ENCODE results near the gene REPS1. TPM values are rescaled to one million over a fixed set of nuclear protein-coding genes. Genes with fewer than 3 reads are reported as not detected.

REPS1 gene
- total and polyA plus RNA-seq, 10 donors: 17.2 to 75.7 (median 58.6) TPM

- no peaks in the 10 kb centered on the region for H3K4me1 ChIP-seq
- H3K27me3 ChIP-seq (replicated peaks in 1 of 7): no peaks in the 10 kb centered on the region
- intact Hi-C loops (cut with DNase I; ENCODE audit: low total_unique reads): no loop called here
- H3K9me3 ChIP-seq: no peaks in the 10 kb centered on the region
- TF ChIP-seq POLR2A (IDR thresholded peaks at IDR 0.05): no peak
- TF ChIP-seq CTCF (IDR thresholded peaks at IDR 0.05 in 8 of 11, conservative IDR thresholded peaks at IDR 0.05 in 3 of 11): no peak
- TF ChIP-seq POLR2AphosphoS5 (IDR thresholded peaks at IDR 0.05): no peak
- H3K4me3 ChIP-seq: no peak overlapping the region
- DNase-seq: no peak
- no peak overlapping the region for H3K27ac ChIP-seq
- WGBS, 5 donors: 69 to 75% (median 72%) methylated on average over 9 of the region's 9 CpGs
- H3K36me3 ChIP-seq: no peaks in the 10 kb centered on the region
These were observed 124.7 kb downstream of the REPS1 start for GRCh38 chr6:138863321-138863720.

- no peak overlapping the region for H3K4me3 ChIP-seq
- no peak overlapping the region for H3K27ac ChIP-seq
- 79 to 91% (median 86%) methylated on average over 8 of the region's 8 CpGs for WGBS, 5 donors
- no peaks in the 10 kb centered on the region for H3K36me3 ChIP-seq
- no peaks in the 10 kb centered on the region for H3K4me1 ChIP-seq
- DNase-seq: no peak
- intact Hi-C loops (cut with DNase I; ENCODE audit: low total_unique reads): no loop called here
- no peaks in the 10 kb centered on the region for H3K9me3 ChIP-seq
- no peaks in the 10 kb centered on the region for H3K27me3 ChIP-seq (replicated peaks in 1 of 7)
- no peak for TF ChIP-seq POLR2AphosphoS5 (IDR thresholded peaks at IDR 0.05)
- no peak for TF ChIP-seq CTCF (IDR thresholded peaks at IDR 0.05 in 8 of 11, conservative IDR thresholded peaks at IDR 0.05 in 3 of 11)
- no peak for TF ChIP-seq POLR2A (IDR thresholded peaks at IDR 0.05)
These were observed 125.6 kb downstream of the REPS1 start for GRCh38 chr6:138862456-138862855.

DNA sequence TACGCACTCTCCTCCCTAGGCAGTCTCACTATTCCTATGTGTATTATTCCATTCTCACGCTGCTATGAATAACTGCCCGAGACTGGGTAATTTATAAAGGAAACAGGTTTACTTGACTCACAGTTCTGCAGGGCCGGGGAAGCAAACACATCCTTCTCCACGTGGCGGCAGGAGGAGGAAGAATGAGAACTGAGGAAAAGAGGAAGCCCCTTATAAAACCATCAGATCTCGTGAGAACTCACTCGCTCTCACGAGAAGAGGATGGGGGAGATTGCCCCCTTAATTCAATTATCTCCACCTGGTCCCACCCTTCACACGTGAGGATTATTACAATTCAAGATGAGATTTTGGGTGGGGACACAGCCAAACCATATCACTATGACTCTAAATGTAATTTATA, 130.3 kb downstream of the REPS1 start:
- H3K4me1 ChIP-seq: no peaks in the 10 kb centered on the region
- DNase-seq: no peak
- intact Hi-C loops (cut with DNase I; ENCODE audit: low total_unique reads): no loop called here
- WGBS, 5 donors: 46 to 61% (median 49%) methylated on average over 10 of the region's 10 CpGs
- no peak overlapping the region for H3K4me3 ChIP-seq
- no peak overlapping the region for H3K27ac ChIP-seq
- H3K27me3 ChIP-seq (replicated peaks in 1 of 7): no peaks in the 10 kb centered on the region
- no peaks in the 10 kb centered on the region for H3K9me3 ChIP-seq
- TF ChIP-seq POLR2AphosphoS5 (IDR thresholded peaks at IDR 0.05): no peak
- no peak for TF ChIP-seq POLR2A (IDR thresholded peaks at IDR 0.05)
- no peak for TF ChIP-seq CTCF (IDR thresholded peaks at IDR 0.05 in 8 of 11, conservative IDR thresholded peaks at IDR 0.05 in 3 of 11)
- no peaks in the 10 kb centered on the region for H3K36me3 ChIP-seq

- H3K4me1 ChIP-seq: no peaks in the 10 kb centered on the region
- no peaks in the 10 kb centered on the region for H3K27me3 ChIP-seq (replicated peaks in 1 of 7)
- 74 to 90% (median 85%) methylated on average over 6 of the region's 6 CpGs for WGBS, 5 donors
- TF ChIP-seq POLR2AphosphoS5 (IDR thresholded peaks at IDR 0.05) (no peak), POLR2A (IDR thresholded peaks at IDR 0.05) (no peak)
- no peaks in the 10 kb centered on the region for H3K36me3 ChIP-seq
- no peak overlapping the region for H3K27ac ChIP-seq
- no peaks in the 10 kb centered on the region for H3K9me3 ChIP-seq
- intact Hi-C loops (cut with DNase I; ENCODE audit: low total_unique reads): no loop called here
- no peak for DNase-seq
- no peak overlapping the region for H3K4me3 ChIP-seq
These were observed 131.4 kb downstream of the REPS1 start for GRCh38 chr6:138856654-138857053.

Other genes starting within 250 kb of the REPS1 start
- gene CCDC28A, start 214.5 kb downstream of the REPS1 start, total RNA-seq: 10 to 100 TPM; 20.0 to 36.9 (median 28.9) TPM
- gene CCDC28A, start 214.5 kb downstream of the REPS1 start, polyA plus RNA-seq: 10 to 100 TPM; 35.3 to 43.9 (median 43.0) TPM
- gene ECT2L, start 192.2 kb downstream of the REPS1 start, total RNA-seq: under 1 TPM in 1 of 7 donors, not detected in 6; 0.13 TPM
- gene ECT2L, start 192.2 kb downstream of the REPS1 start, polyA plus RNA-seq: under 1 TPM in 2 of 3 donors, not detected in 1; 0.12 to 0.17 TPM
- gene ABRACL, start 40.5 kb upstream of the REPS1 start, total RNA-seq: 10 to 100 TPM; 56.5 to 89.4 (median 69.3) TPM
- gene ABRACL, start 40.5 kb upstream of the REPS1 start, polyA plus RNA-seq: 100 to 1,000 TPM in 2 of 3 donors, 10 to 100 TPM in 1; 76.4 to 183 (median 148) TPM
- 100 to 1,000 TPM in 2 of 7 donors, 10 to 100 TPM in 5; 61.3 to 104 (median 81.2) TPM for gene HECA, start 146.8 kb upstream of the REPS1 start, total RNA-seq
- gene HECA, start 146.8 kb upstream of the REPS1 start, polyA plus RNA-seq: 10 to 100 TPM; 15.6 to 25.7 (median 16.2) TPM

Data from spleen (tissue), 11 donors.